HG02571 (cell line): ENCODE measurements around the gene ADAMTSL3.
"Not testable (repeated sequence)": the region's sequence is repeated elsewhere in the genome, so short reads cannot be mapped to it uniquely, and the experiment has no call there.

Experiments used
- ATAC-seq: cut with Tn5 transposase; IDR thresholded peaks from one replicate; pipeline ENCODE4 v1.9.1; 2021; ENCODE audit warnings: mild to moderate bottlenecking, moderate library complexity; ENCODE audit not compliant: unreplicated experiment

Gene ADAMTSL3

DNA sequence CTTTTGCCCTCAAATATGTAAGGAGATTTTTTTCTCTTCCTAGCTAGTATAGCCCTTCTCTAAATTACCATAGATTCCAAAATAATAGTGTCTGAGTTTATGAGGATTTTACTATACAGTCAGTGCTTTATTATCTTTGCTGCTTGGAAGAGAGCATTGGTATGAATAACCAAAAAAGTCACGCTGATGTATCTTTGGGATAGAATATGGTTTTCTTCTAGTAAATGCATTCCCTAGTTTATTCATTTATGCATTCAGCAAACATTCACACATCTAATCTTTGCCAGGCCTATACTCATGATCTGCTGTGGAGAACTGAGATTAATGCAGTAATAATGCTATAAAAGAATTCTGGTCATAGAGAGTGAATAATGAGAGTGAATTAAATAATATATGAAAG lies 356.3 kb downstream of the ADAMTSL3 start:
- no peak for ATAC-seq

DNA sequence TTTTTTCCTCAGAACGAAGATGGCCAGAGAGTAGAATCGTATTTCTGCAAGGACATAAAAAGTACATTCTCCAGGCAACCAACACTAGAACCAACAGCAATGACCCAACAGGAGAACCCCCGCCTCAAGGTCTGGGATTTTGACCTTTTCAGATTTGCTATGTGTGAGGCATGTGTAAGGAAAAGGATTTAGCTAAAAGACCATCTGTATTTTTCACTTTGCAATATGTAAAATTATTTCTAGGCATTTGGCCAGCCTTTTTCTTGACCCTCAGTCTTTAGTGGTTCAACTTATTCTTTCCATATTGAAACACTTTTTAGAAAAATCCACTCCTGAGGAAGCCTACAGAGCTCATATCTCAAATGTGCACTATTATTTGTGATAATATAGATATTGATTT lies 362.4 kb downstream of the ADAMTSL3 start:
- ATAC-seq, result no peak

DNA sequence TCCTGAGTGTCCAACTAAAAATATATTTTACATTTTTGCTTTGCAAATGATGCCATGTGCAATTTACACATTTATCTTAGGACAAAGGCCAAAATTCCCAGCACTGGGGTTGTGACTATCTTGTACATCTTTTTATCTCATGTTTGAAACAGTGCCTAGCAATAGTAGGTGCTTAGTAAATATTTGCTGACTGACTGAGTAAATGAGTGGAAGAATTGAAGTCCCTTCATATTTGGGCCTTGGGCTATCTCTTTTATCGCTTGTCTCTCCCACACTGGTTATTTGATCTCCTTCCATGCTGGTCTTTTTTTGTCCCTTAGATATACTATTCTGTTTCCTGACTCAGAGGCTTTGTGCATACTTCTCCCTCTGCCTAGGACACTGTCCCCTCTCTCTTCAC lies 368.6 kb downstream of the ADAMTSL3 start:
- no peak for ATAC-seq

DNA sequence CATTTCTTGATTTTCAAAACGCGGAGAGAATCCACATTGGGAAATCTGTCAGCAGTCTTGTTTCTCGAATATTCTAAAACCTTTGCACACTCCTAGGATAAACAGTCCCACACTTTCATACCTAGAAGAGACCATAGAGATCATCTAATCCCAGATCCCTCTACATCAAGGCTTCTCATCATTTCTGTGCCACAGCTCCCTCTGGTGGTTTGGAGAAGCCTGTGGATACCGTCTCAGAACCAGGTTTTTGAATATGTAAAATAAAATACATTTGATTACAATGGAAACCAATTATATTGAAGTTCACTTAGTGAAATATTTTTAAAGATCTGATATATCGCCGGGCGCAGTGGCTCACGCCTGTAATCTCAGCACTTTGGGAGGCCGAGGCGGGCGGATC lies 369.7 kb downstream of the ADAMTSL3 start:
- ATAC-seq, result no peak

DNA sequence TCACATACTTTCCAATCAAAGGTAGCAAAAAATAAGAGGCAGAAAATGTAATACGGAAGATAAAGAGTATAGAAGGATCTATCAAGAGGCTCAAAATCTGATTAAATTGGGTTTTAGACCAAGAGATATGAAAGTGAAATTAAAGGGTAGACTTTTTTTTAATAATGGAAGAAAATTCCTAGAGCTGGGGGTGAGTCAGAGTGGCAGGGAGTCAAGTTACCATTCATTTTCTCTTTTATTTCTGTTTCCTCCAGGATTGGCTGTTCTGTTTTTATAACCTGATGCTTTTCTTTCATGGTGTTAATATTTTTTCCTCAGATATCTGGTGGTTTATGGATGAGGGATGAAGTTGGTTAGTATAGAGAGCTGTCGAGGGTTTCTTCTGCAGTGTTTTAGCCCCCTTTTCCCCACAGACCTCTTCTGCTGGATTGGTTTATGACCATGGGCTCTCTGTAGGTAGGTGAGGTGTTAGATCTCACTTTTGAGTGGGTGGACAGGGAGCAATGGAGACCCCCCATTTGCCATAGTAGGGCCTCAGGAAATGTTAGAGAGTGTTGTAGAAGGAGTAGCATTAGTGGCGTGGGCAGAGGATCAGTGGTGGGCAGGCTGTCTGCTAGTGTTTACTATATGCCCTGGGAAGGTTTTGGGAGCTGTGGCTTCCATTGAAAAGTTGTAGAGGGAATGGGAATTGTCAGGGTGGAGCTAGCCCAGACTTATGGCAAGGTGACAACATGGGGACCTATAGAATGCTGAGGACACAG lies 380.1 kb downstream of the ADAMTSL3 start:
- ATAC-seq, result no peak

DNA sequence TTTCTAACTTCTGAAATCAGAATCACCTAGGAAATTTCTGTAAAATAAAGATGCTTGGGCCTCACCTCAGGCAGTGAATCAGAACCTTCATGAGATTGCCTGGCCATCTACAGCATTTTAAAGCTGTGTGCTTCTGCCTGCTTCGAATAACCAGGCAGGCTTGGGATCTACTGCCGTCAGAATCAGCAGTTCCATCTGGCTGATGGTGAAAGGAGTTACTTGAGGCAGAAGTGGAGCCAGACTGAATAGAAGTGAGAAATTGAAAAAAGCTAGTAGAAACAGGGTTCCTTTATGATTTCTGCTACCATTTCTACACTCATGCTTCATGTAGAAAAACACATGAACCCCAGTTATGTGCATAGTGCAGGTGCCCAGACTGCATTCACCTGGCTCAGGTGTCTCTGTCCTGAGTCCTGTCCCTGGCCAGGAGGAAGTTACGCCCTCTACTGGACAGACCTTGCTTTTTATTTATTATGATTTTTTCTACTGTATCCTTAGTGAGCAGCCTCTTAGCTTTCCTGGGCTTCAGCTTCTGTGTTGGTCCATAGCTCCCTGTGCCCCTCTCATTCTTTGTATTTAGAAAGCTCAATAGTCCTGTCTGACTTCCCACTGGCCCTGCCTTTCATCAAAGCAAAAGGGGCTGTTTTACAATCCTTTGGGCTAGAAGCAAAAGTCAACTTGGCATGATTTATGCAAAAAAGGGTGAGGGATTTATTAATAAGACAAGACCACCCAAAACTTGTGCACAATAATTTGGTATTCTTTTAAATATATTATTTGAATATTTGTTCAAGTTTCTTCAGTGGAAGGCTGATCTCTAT lies 380.9 kb downstream of the ADAMTSL3 start:
- no peak for ATAC-seq

DNA sequence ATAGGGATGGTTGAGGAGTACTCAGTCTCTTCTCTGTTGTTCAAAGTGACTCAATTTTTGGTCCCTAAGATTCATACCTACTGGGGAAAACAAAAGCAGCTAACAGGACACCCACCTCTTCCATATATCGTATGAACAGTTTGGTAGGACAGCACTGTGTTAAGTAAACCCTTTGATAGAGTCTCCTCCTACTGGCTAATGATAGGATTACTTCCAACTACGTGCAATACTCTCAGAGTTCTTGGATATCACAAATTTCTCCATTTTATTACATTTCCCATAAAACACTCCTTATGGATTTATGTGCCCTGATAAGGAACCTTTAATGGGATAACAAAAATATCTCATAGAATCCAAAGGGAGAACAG lies 381.5 kb downstream of the ADAMTSL3 start:
- ATAC-seq, result no peak

DNA sequence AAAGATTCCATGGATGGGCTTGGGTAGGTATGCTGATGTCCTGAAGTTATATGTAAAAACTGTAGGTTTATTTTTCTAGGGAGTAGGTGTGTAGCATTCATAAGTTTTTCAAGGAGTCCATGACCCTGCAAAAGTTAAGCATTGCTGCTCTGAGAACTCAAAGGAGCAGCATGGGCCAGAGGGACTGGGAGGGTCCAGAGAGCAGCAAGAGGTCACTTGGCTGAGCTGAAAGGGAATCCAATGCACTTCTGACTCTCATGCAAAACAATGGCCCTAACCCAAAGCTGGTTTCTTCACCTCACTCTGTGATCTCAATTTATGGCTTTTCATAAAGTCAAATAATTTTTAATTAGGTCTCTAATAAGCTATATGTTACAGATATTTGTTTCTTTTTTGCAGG lies 383.4 kb downstream of the ADAMTSL3 start:
- no peak for ATAC-seq

DNA sequence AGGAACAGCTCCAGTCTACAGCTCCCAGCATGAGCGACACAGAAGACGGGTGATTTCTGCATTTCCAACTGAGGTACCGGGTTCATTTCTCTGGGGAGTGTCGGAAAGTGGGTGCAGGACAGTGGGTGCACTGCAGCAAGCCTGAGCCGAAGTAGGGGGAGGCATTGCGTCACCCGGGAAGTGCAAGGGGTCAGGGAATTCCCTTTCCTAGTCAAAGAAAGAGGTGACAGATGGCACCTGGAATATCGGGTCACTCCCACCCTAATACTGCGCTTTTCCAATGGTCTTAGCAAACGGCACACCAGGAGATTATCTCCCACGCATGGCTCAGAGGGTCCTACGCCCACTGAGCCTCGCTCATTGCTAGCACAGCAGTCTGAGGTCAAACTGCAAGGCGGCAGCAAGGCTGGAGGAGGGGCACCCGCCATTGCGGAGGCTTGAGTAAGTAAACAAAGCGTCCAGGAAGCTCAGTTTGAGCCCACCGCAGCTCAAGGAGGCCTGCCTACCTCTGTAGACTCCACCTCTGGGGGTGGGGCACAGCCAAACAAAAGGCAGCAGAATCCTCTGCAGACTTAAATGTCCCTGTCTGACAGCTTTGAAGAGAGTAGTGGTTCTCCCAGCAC lies 388.6 kb downstream of the ADAMTSL3 start:
- not testable (repeated sequence) for ATAC-seq

DNA sequence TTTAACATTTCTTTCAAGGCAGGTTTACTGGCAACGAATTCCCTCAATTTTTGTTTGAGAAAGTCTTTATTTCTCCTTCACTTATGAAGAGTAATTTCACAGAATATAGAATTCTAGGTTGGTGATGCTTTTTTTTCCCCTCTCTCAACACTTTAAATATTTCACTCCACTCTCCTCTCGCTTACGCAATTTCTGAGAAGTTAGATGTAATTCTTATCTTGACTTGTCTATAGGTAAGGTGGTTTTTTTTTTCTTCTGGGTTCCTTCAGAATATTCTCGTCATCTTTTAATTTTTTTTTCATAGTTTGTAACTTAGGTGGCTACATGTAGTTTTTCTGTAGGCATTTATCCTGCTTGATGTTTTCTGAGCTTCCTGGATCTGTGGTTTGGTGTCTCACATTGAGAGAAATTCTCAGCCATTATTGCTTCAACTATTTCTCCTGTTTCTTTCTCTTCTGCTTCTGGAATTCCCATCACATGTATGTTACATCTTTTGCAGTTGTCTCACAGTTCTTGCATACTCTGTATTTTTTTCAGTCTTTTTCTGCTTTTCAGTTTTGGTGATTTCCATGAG lies 392.2 kb downstream of the ADAMTSL3 start:
- no peak for ATAC-seq

DNA sequence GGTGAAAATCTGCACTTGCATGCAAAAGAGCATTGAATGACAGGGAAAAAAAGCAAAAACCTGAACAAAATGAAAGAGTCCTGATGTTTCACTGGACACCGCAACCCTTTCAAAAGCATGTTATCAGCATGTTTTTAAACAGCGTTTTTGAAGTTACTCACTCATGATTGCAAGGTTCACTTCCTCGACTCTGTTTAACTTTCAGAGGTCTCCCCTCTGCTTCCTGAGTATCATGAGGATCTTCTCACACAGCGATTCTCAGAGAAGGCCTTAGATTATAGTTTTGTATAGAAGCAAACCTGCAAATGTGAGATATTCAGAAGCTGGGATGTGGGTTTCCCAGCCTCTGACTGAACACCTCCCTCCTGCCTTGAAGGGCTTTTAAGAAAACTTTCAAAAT lies 395.6 kb downstream of the ADAMTSL3 start:
- not testable (repeated sequence) for ATAC-seq

DNA sequence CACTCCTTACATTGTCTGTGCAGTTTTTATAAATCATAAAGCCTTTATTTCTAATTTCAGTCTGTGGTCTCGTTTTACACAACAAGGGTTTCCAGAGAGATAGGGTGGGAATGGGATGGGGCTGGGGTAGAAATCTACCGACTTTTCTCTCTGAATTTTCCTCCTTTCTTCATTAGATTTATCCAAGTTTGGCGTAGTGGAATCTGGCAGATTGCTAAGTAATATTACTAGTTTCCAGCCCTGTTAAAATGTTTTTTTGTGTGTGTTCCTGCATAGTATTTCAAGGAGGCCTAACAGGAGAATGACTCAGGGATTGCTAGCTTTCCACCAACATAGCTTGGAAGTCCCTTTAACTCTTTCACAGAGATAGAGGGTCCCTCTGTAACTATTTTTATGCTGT lies 396.2 kb downstream of the ADAMTSL3 start:
- ATAC-seq, result no peak

DNA sequence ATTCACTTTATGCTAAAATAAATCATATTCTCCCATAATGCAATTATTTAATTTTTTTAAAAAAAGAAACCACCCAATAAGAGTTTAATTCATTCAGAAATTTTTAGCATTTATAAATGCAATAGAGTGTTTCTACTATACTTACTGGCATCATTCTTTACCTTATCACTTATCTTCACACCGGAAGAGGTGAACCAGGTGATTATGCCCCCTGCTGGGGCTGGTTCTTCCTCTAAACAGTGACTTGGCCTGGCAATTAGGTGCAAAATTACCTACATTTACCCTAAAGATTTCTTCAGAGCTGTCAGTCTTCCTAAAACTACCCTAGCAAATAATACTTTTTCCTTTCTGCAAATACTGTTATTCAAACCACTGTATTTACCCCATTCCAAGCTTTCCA lies 397.2 kb downstream of the ADAMTSL3 start:
- ATAC-seq, result not testable (repeated sequence)

DNA sequence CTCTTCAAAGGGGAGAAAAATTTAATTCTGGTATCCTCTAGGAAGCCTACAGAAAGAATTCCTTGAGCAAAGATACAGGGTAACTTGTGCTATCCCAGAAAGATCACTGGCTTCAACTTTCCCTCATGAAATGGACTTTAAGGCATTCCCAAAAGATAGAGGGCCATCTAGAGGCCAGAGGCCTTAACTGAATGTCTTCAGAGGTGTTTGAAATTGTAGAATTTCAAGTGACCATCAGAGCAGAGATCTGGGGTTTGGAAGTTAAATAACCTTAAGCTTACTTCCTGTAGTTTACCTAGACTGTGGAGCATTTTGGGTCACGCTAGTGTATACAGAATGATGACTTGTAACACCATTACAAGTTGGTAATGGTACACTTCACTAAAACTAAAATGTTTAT lies 400.6 kb downstream of the ADAMTSL3 start:
- ATAC-seq, result not testable (repeated sequence)

DNA sequence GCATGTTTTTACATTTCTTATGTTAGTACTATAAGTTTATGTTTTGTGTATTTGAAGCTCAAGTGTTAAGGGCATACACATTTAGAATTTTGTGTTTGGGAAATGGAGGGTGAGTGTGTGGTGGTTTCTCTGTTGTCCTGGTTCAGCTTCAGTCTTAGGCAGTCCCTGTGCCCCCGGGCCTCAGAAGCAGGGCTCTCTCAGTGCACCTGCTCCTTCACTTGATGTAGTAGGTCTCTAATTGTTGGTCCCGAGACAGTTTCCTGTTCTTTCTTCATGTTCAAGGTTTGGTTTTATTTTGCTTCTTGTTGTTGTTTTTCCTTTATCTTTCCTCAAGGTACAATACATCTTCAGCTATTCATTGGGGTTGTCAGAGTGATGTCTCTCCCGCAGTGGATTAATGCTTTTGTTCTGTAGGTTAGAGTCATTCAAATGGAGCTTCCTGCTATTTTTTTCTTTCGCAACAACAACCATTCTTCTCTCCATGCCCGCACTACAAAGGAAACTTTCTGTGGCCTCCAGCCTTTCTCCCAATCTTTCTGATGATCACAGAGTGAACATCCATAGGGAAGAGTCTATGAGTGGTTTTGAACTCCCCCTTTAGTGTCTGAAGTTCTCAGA lies 403.9 kb downstream of the ADAMTSL3 start:
- ATAC-seq, result no peak

DNA sequence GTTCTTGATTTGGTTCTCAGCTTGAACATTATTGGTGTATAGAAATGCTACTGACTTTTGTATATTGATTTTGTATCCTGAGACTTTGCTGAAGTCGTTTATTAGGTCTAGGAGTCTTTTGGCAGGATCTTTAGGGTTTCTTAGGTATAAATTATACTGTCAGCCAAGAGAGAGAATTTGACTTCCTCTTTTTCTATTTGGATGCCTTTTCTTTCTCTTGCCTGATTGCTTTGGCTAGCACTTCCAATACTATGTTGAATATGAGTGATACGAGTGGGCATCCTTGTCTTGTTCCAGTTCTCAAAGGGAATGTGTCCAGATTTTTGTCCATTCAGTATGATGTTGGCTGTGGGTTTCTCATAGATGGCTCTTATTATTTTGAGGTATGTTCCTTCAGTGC lies 409.8 kb downstream of the ADAMTSL3 start:
- not testable (repeated sequence) for ATAC-seq

DNA sequence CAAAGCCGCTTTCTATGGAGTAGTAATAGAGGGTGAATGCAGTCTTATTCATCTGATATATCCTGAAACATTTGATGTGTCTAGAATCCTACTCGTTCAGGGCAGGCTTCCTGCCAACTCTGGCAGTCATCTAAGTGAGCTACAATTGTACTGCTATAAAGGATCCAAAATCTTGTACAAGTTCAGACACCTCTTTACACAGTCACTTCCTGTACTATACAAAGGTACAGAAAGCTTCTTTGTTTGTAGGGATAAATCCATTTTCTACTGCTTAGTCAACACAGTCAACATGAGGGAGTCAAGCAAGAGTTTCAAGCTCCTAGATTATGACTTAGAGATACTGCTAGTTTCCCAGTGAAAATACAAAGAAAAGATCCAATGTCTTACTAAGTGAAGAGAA lies 414.8 kb downstream of the ADAMTSL3 start:
- not testable (repeated sequence) for ATAC-seq

DNA sequence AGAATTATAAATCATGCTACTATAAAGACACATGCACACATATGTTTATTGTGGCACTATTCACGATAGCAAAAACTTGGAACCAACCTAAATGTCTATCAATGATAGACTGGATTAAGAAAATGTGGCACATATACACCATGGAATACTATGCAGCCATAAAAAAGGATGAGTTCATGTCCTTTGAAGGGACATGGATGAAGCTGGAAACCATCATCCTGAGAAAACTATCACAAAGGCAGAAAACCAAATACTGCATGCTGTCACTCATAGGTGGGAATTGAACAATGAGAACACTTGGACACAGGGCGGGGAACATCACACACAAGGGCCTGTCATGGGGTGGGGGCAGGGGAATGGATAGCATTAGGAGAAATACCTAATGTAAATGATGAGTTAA lies 424.1 kb downstream of the ADAMTSL3 start:
- not testable (repeated sequence) for ATAC-seq

DNA sequence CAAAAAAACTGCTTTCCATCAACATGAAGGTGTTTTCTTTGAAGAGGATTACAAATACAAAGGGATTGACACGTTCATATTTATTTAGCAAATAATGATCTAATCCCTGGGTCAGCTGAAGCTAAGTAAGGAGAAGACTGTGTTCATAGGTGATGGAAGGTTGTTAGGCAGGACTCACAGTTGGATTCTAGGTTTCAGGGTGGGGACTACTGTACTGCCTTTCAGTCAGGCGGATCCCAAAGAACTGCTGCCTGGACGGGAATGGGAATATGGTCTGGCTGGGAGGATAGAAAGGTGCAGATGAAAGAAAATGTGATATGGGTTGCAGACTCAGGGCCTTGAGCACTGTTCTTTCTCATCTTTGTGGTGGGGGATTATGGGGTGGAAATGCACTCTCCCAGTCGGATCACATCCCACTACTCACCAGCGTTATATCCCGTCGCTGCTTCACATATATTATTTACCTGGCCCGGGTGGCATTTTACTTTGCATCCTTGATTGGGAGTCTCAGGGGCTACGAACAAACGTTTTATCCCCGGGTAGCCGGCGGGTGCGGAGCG lies 425.5 kb downstream of the ADAMTSL3 start:
- not testable (repeated sequence) for ATAC-seq

DNA sequence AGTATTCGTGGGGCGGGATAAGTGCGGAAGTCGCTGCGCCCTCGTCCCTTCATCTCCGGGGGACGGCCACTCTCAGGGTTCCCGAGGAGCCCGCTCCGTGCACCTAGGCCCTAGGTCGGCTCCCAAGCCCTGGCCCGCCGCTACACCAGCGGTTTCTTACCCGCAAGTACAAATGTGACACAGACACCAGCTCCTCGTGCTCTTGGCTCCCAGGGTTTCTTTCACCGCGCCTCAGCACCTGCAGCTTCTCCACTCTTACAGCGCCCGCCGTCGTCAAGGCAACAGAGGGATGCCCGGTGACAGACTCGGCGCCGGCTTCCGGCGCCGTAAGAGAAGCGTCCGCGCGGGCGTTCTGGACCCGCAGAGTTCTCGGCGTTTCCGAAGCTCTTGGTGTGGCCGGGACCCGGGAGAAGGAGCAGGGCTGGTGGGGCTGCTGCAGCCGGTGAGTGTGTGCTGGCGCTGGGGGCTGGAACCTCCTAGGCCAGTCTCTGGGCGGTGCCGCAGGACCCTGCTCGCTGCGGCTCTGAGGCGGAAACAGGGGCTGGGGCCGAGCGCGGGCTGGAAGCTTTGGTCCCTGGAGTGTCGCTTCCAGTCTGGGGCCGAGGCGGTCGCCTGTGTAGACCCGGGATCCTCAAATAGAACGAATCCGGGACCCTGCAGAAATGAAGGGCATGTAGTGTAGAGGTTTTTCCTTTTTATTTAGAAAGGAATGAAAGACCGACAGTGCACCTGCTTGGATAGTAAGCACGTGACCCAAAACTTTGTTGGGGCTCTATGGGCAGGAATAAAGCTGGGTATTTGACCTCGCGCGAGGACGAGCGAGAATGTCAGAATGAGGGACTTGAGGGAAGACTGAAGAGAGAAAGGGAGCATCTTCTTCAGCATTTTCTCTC lies 426.2 kb downstream of the ADAMTSL3 start:
- ATAC-seq, result peak; percentile 53
